SH-SY5Y (cell line): ENCODE measurements around the gene PEA15.

Experiments used
- GATA2 ChIP-seq: IDR thresholded peaks from 2 replicates; pipeline ENCODE4 v1.6.1; 2011; ENCODE audit warnings: mild to moderate bottlenecking, low read depth, low read length
- GATA3 ChIP-seq: IDR thresholded peaks from 2 replicates; pipeline ENCODE4 v1.6.1; 2011; ENCODE audit warnings: low read depth, mild to moderate bottlenecking, low read length, moderate library complexity

The PEA15 gene

DNA sequence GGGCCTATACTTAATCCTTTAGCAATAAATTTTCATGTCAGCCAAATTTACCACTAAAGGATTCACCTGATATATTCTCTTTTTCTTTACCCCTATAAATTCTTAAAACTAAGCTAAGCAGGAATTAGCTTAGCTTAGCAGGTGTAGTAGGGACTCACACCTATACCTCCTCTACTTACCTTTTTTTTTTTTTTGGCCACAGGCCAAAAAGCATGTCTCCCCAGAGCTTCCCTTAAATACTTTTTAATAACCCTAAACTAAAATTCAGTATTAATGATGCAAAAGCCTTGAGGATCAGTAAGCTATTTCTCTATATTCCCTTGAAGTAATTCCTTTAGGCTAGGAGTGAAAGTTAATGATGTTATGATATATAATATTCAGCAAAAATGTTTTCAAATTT lies 23.2 kb downstream of the PEA15 start:
- TF ChIP-seq GATA3, result no peak
- no peak for TF ChIP-seq GATA2

DNA sequence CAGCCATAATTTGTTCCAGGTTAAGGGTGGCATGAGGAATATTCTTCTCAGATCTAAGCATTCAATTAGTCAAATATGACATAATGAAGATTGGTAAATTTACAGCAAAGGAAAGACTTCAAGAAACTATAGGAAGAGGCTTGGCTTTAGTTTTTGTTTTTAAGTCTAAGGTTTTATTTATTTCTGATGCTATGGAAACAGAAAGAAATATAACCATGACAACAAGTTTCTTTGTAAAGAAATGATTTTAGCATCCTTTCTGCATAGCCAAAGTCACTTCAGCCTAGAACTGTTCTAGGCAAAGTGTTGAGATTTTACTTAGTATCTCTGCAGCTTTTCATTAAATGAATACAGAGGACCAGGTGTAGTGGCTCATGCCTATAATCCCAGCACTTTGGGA lies 27.7 kb downstream of the PEA15 start:
- TF ChIP-seq GATA2 (no peak), GATA3 (no peak)

- no peak for TF ChIP-seq GATA2
- TF ChIP-seq GATA3, result no peak
Measured at GRCh38 chr1:160236806-160237205, 31.6 kb downstream of the PEA15 start.

DNA sequence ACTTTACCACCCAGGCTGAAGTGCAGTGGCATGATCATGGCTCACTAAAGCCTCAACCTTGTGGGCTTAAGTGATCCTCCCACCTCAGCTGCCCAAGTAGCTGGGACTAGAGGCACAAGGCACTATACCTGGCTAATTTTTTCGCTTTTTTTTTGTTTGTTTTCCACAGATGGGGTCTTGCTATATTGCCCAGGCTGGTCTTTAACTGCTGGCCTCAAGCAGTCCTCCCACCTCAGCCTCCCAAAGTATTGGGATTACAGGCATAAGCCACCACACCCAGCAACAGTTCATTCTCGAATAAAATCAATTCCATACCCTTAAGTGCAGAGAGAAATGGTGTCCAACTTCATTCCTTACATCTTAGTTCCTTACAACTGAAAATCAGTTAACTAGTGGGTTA lies 32.4 kb downstream of the PEA15 start:
- no peak for TF ChIP-seq GATA3
- no peak for TF ChIP-seq GATA2

- TF ChIP-seq GATA3 (no peak), GATA2 (no peak)
Measured at GRCh38 chr1:160238408-160238807, 33.2 kb downstream of the PEA15 start.

DNA sequence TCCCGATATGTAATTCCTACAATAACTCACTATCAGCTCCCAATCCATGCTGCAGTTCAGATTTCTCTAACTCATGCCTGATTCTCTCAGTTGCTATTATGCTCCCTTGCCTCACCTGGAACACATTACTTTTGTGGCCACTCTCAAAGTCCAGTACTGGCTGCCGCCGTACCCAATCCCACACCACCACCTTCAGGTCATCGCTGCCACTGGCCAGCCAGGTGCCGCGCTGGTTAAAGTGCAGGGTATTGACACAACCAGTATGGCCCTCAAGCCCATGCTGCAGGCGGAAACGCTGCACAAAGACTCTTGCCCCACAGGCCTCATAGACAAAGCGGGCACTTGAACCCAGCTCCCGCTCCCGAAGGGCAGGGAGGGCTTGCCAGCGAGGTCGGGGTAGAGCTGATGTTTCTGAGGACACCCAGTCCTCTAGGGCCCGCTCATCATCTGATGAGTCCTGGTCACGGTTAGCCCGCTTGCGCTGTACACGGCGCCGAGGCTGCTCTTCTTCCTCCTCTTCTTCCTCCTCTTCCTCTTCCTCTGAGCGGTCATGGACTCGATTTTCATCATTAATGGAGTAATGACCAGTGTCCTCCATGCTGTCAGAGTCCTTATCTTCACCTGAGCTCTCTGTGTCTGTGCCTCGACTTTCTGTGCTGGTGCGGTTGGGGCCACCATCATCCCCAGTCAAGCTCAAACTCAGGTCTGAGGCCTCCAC lies 34.6 kb downstream of the PEA15 start:
- TF ChIP-seq GATA2 (no peak), GATA3 (no peak)

GRCh38 chr1:160243767-160244166 lies 38.6 kb downstream of the PEA15 start:
- no peak for TF ChIP-seq GATA3
- TF ChIP-seq GATA2, result no peak

- no peak for TF ChIP-seq GATA2
- no peak for TF ChIP-seq GATA3
Measured at GRCh38 chr1:160244209-160244608, 39.0 kb downstream of the PEA15 start.

GRCh38 chr1:160245434-160245833 lies 40.2 kb downstream of the PEA15 start:
- TF ChIP-seq GATA2 (no peak), GATA3 (no peak)

- no peak for TF ChIP-seq GATA2
- TF ChIP-seq GATA3, result no peak
Measured at GRCh38 chr1:160247053-160247452, 41.9 kb downstream of the PEA15 start.

DNA sequence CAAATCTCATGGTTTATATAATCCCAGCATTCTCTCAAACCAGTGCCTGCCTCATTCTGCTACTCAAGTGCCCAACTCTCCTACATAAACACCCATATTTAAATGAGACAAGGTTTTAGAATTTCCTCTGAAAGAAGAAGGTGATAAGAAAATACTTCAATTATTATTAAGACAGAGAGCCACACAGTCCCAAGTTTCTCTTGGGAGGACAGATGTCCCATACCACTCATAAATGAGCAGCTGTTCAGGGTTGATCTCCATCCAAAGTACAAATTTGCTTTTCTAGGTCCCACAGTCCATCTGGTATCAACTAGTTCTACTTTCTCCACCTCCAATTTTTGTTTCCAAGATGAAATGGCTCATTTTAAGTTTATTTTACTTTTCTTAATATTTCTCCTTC lies 45.8 kb downstream of the PEA15 start:
- TF ChIP-seq GATA2 (no peak), GATA3 (no peak)

DNA sequence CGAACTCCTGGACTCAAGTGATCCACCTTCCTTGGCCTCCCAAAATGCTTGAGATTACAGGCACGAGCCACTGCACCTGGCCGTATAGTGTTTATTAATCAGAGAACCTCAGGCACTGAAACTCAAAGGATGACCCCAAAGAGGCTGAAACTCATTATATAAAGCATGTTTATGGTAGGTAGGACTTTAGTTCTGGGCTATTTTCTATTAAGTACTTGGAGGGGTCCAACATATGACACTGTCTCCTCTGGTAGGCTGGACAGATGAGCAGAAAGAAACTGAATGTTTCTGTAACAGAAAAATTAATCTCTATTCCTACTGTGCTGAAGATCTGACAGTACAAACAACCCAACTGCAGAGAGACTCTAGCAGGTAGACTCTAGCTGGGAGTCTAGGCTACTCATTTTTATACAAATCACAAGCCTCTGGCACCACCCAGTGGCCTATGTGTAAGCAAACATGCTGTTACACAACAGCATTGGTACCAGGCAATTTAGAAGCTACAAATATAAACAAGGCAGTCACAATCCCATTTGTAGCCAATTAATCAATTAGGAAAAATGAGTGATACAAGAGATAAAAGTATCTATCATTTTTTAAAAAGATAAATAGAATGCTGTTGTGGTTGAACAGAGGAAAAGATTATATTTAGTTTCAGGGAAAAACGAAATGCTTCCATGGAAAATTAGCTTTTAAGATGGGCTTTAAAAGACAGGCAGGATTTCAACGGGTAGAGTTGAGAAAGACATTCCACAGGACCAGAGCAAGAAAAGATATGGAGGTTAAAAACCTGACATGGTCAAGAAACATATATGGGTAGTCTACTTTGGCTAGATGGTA lies 46.7 kb downstream of the PEA15 start:
- TF ChIP-seq GATA3 (no peak), GATA2 (no peak)

- no peak for TF ChIP-seq GATA2
- no peak for TF ChIP-seq GATA3
Measured at GRCh38 chr1:160255781-160256300, 50.7 kb downstream of the PEA15 start.

GRCh38 chr1:160256396-160257046 lies 51.3 kb downstream of the PEA15 start:
- TF ChIP-seq GATA2, result no peak
- TF ChIP-seq GATA3, result no peak
